Neuron (in vitro differentiated cells): ENCODE results near the gene GCC2.
"Not testable (repeated sequence)": the region's sequence is repeated elsewhere in the genome, so short reads cannot be mapped to it uniquely, and the experiment has no call there.

ENCODE experiments used
- H2AFZ ChIP-seq: one replicate; pipeline ENCODE4 v1.6.1; 2013; ENCODE audit warnings: low read depth, mild to moderate bottlenecking, inconsistent platforms, low read length, moderate library complexity
- H3K27me3 ChIP-seq: one replicate; pipeline ENCODE4 v1.6.1; 2013; ENCODE audit warnings: low read length; ENCODE audit not compliant: insufficient read depth
- H3K36me3 ChIP-seq: one replicate; pipeline ENCODE4 v1.6.1; 2013; ENCODE audit warnings: low read length; ENCODE audit not compliant: insufficient read depth
- H3K4me1 ChIP-seq: one replicate; pipeline ENCODE4 v1.6.1; 2013; ENCODE audit warnings: low read length; ENCODE audit not compliant: insufficient read depth
- H3K4me3 ChIP-seq: 2 replicates; pipeline ENCODE4 v1.5.1; 2013; ENCODE audit warnings: mild to moderate bottlenecking, low read length, moderate library complexity
- H3K9me3 ChIP-seq: one replicate; pipeline ENCODE4 v1.6.1; 2013; ENCODE audit warnings: low read length

The GCC2 gene

DNA sequence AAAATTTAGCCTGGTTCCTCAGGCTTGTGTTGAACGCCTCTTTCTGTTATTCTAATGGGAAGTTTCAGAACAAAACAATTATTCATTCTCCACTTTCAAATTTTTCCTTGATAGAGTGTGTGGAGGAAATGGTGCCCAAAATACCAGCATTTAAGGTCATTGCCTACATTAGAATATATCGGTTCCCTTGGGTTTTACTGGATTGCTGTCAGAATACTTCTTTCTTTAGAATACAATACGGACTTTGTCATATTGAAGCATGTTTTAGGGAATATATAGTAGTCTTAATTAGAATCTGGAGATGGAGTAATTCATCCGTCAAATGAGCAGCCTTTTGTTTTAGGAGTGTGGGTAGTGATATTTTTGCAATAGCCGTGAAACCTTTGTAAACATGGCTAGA is 98.6 kb downstream of the GCC2 start:
- peaks cover 8% of the 10 kb centered on the region for H3K4me1 ChIP-seq
- H3K9me3 ChIP-seq = no peaks in the 10 kb centered on the region
- no peak overlapping the region for H3K4me3 ChIP-seq
- H2AFZ ChIP-seq = no peak overlapping the region
- H3K27me3 ChIP-seq = no peaks in the 10 kb centered on the region
- peaks cover 3% of the 10 kb centered on the region for H3K36me3 ChIP-seq

DNA sequence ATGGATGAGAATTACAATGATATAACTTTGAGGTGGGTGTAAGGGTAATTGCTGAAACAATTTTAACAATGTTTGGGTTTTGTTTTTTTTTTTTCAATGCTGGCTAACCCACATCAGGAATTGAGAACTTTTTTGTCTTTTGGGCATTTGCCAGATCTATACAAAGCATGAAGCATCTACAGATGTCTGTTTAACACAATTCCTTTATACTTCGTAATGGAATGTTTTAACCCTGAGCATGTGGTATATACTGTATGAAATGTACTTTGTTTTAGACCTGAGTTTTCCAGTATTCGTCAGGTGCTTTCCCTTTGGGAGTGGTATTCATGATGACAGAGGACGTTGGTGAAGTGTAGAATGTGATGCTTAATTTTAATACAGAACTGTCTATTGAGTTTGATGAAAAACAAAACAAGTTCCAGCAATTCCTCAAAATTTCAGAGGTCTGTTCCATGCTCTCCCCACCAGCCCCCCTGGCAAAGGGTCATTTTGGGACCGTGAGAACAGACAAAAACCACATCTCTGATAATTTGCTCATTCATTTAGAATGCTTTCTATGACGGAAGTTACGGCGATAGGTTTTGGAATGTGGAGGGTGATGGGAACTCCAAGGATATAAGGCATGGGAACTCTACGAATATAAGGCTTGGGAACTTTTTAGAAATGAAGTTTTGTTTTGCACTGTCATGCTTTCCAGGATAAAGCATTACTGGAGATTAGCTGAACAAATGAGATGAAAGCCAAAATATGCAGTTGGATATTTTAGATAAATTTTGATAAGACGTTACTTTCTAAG is 99.4 kb downstream of the GCC2 start:
- no peak overlapping the region for H3K4me3 ChIP-seq
- H3K27me3 ChIP-seq = no peaks in the 10 kb centered on the region

DNA sequence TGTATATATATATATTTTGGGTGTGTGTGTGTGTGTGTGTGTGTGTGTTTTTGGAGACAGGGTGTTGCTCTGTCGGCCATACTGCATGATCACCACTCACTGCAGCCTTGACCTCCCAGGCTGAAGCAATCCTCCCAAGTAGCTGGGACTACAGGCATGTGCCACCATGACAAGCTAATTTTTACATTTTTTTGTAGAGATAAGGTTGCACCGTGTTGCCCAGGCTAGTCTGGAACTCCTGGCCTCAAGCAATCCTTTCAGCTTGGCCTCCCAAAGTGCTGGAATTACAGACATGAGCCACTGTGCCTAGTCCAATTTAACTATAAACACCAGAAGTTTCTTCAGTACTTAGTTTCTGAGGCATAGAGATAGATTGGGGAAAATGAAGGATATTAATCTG is 103.6 kb downstream of the GCC2 start:
- Histone ChIP-seq H3K9me3 (no peaks in the 10 kb centered on the region), H2AFZ (no peak overlapping the region), H3K4me3 (no peak overlapping the region), H3K36me3 (no peaks in the 10 kb centered on the region), H3K27me3 (no peaks in the 10 kb centered on the region), H3K4me1 (peaks cover 8% of the 10 kb centered on the region)

More for the DNA sequence above, 99.4 kb downstream of the GCC2 start:
- Histone ChIP-seq H3K4me1 (peaks cover 8% of the 10 kb centered on the region), H2AFZ (no peak overlapping the region), H3K36me3 (peaks cover 3% of the 10 kb centered on the region), H3K9me3 (no peaks in the 10 kb centered on the region)

DNA sequence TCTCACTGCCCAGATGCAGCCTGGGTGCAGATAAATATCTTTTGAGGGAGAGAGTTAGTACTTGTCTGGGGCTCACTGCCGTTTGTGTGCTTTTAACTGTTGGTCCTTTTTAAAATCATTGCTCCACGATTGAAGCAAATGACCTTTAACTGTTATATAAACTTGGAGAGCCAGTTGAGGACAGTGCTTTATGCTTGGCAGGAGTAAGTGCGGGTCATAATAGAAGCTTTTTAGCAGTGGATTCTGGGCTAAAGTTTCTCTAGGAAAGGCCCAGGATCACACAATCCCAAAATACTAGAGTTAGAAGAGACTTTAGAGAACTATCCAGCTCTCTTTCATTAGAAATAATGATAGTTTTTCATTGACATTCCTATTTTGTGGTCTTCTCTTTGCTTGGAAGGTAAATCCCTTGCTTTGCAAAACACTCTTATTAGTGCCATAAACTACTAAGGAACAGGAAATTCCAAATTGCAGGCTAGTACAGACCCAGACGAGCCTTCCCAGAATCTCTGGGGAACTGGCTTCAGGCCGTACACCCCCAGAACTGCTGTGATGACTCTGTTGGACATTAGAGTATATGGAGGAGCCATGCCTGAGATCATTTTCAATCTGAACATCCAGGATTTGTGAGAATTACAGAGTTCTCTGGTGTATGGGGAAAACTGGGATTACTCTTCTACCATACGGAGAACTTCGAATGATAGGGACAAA is 104.4 kb downstream of the GCC2 start:
- Histone ChIP-seq H2AFZ (no peak overlapping the region), H3K36me3 (no peaks in the 10 kb centered on the region), H3K9me3 (no peaks in the 10 kb centered on the region), H3K27me3 (no peaks in the 10 kb centered on the region), H3K4me1 (peaks cover 3% of the 10 kb centered on the region), H3K4me3 (no peak overlapping the region)

DNA sequence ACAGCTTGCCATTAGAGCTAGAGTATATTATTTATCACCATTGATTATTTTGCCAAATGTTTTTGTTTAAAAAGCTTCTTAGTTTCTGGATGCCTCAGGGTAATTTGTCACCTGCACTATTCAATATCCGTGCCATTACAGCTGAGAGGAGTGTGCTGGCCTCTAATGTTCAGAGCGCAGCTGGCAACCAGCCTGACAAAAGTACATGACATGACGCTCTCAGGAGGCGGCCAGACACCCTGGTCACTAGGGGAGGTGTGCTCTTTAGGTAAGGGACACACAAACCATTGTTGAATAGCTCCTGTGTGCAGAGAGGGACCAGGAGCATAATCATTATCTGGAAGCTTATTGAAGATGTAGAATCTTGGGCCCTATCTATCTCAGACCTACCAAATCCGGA is 105.5 kb downstream of the GCC2 start:
- H3K4me1 ChIP-seq = no peaks in the 10 kb centered on the region
- no peaks in the 10 kb centered on the region for H3K9me3 ChIP-seq
- H3K27me3 ChIP-seq = no peaks in the 10 kb centered on the region
- H2AFZ ChIP-seq = no peak overlapping the region
- no peak overlapping the region for H3K4me3 ChIP-seq
- no peaks in the 10 kb centered on the region for H3K36me3 ChIP-seq

DNA sequence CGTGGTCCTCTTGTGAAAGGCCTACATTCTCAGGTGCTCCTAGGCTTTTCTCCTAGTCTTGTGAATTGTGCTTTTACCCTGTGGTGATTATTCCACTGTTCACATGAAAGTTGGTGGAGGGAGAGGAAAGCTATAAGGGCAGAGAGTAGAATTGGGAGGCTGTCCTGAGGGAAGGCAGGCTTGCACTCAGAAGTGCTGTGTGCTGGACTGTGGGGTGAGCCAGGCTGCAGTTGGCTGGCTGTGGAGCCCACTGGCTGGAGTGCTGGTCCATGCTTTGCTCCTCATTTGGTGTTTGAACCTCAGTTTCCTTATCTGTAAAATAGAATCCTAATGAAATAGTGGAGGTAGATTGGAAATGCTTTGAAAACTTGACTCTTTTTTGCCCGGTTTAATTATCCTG is 106.6 kb downstream of the GCC2 start:
- H3K4me3 ChIP-seq = no peak overlapping the region
- no peak overlapping the region for H2AFZ ChIP-seq
- no peaks in the 10 kb centered on the region for H3K27me3 ChIP-seq
- H3K9me3 ChIP-seq = no peaks in the 10 kb centered on the region
- H3K36me3 ChIP-seq = no peaks in the 10 kb centered on the region
- H3K4me1 ChIP-seq = peaks cover 8% of the 10 kb centered on the region

DNA sequence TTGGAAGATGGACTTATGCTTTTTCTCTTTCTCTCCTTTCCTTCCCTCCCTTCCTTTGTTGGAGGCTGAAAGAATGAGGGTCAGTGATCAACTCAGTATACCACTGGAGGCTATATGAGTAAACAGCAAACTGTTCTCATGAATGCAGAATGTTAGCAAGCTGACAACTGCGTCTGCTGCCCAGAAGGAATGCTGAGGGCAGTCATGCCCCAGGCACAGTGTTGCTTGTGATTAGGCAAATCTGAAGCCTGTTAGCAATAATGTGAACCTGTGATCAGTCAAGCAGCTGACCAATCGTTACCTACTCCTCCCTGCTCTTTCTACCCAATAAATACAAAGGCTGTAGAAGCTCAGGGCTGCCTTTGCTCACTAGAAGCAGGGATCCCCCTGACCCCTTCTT is 107.6 kb downstream of the GCC2 start:
- not testable (repeated sequence) for H3K36me3 ChIP-seq, H2AFZ ChIP-seq, H3K27me3 ChIP-seq, H3K4me3 ChIP-seq, H3K9me3 ChIP-seq
- peaks cover 11% of the 10 kb centered on the region for H3K4me1 ChIP-seq
